Heart left ventricle (tissue), 16 donors: ENCODE measurements around the gene SLIT3. TPM values are rescaled to one million over a fixed set of nuclear protein-coding genes. Genes with fewer than 3 reads are reported as not detected.

Source experiments
- ATAC-seq, 4 donors: fragments of 200-7000 bp; cut with Tn5 transposase; one replicate each; pipeline ENCODE4 v1.9.1; 2020 to 2022; ENCODE audit warnings: moderate library complexity in 4 of 4, mild to moderate bottlenecking in 3 of 4, moderate number of reproducible peaks in 1 of 4
- DNase-seq, 5 donors: peaks; one replicate each; pipeline ENCODE4 v3.0.0-alpha.2; 2020
- H3K27ac ChIP-seq, 12 donors: fragments of 200-600 bp; sonication (generic) in 4 of 12; one replicate each; pipeline versions ENCODE4 v1.5.0 to v1.8.0; 2016 to 2022; ENCODE audit warnings: mild to moderate bottlenecking in 2 of 12
- H3K27me3 ChIP-seq, 9 donors: fragments of 200-600 bp; sonication (generic) in 2 of 9; one replicate each; pipeline versions ENCODE4 v1.5.1 to v1.8.0; 2016 to 2022; ENCODE audit warnings: mild to moderate bottlenecking in 3 of 9
- H3K36me3 ChIP-seq, 9 donors: fragments of 200-600 bp; sonication (generic) in 2 of 9; one replicate each; pipeline versions ENCODE4 v1.5.0 to v1.8.0; 2018 to 2022; ENCODE audit warnings: mild to moderate bottlenecking in 2 of 9
- H3K4me1 ChIP-seq, 12 donors: fragments of 200-600 bp; sonication (generic) in 4 of 12; one replicate each; pipeline versions ENCODE4 v1.5.0 to v1.8.0; 2016 to 2022; ENCODE audit warnings: mild to moderate bottlenecking in 3 of 12
- H3K4me3 ChIP-seq, 12 donors: fragments of 200-600 bp; sonication (generic) in 4 of 12; one replicate each; pipeline versions ENCODE4 v1.5.0 to v1.8.0; 2017 to 2022; ENCODE audit warnings: mild to moderate bottlenecking in 9 of 12, moderate library complexity in 4 of 12
- H3K9me3 ChIP-seq, 12 donors: fragments of 200-600 bp; sonication (generic) in 4 of 12; one replicate each; pipeline versions ENCODE4 v1.5.0 to v1.8.0; 2016 to 2022; ENCODE audit warnings: mild to moderate bottlenecking in 1 of 12
- POLR2A ChIP-seq, 2 donors: fragments of 450-650 bp; IDR thresholded peaks; one replicate each; pipeline ENCODE4 v1.6.1; 2017; ENCODE audit warnings: antibody characterized with exemption in 2 of 2, mild to moderate bottlenecking in 2 of 2, moderate library complexity in 2 of 2
- WGBS, 4 donors: extraction: QIAGEN DNeasy Blood & Tissue Kit in 2 of 4; methylation state at CpG; one replicate each; pipeline versions ENCODE4 v1.1.5 to v1.1.7; 2013 to 2018; 5-methylcytosine and 5-hydroxymethylcytosine counted together
- intact Hi-C, 10 donors: fragments of 100-400 bp; cut with DNase I; formaldehyde crosslinking; loops; one replicate each; pipeline versions ENCODE4 v1.11.1 to v1.14.2; 2022
- polyA plus RNA-seq, 2 donors: library from polyadenylated mRNA; stranded (reverse); fragments of 200-250 nt; gene quantifications; one replicate each; pipeline ENCODE4 v1.2.3, GENCODE V29; 2013
- total RNA-seq, 9 donors: library from RNA; depleted of rRNA in 2 of 9; stranded (reverse); fragments of >200 nt in 2 of 9; fragmentation: NEBNext Ultra II Directional in 3 of 9; extraction: Animal tissue kit (Norgen Biotek cat#: 25700) in 3 of 9; gene quantifications; one replicate each; pipeline versions ENCODE4 v1.1.0 to v1.2.4, GENCODE V29; 2016 to 2023
- TF ChIP-seq, protein P1 (sequence below), 12 donors: fragments of 200-600 bp; sonication (generic) in 4 of 12; IDR thresholded peaks; one replicate each; pipeline versions ENCODE4 v1.5.0 to v1.8.0; 2018 to 2022; ENCODE audit warnings: antibody characterized with exemption in 12 of 12, mild to moderate bottlenecking in 5 of 12
- donor health status: ischemic (EF 13 %, LVEDD 7.1; RV severe dilation, severe dysfunction).
- donor health status: healthy with polysubstance abuse.
- donor health status: DM: no; HTN: yes; CAD: no.
- donor health status: DM: no; HTN: no; CAD: no.
- donor health status: ischemic (EF 25% LVEDD 6.9; RV normal size, moderate dysfunction).
- donor health status: ischemic (EF 25% LVEDD 5.7; RV mildly dilated, moderate dysfunction).
- donor health status: healthy.
- donor health status: DM: yes; HTN: yes; CAD: no.
- donor health status: ischemic (EF 35%, LVEDD 5.7; RV mildly dilated, moderate dysfunction).
- donor health status: nonischemic (EF 11% LVEDD 7.7; RV severe dilation, severe dysfunction).
- donor health status: DM: yes; HTN: yes; CAD: no.
- donor health status: PGD.
- donor health status: ischemic (EF 29% LVEDD 5.4; RV normal size, mild dysfunction).
- donor health status: nonischemic (EF 23%, LVEDD 6.1; RV moderate dilation, normal function).

Gene SLIT3
- total and polyA plus RNA-seq, 11 donors = 2.3 to 40.3 (median 14.4) TPM

DNA sequence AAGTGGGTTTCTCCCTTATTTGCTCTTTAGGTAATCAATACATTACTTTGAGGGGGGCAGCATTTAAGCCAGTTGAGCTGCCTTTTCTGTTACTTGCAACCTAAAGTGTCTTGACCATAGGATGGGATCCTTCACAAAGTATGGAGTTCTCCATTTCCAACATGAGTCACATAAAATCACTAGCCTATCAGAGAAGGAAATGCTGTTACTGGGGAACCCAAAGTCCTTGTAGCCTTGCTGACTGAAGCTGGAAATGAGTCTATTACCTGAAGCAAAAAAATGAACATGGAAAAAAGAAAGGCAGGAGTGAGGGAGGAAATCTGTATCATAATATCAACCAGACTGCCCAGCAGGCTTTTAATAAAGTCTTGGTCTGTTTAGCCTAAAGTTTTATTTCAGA, 42.8 kb upstream of the SLIT3 start:
- Histone ChIP-seq H3K9me3 (no peaks in the 10 kb centered on the region), H3K27ac (no peak overlapping the region), H3K4me3 (no peak overlapping the region), H3K27me3 (peaks cover 0 to 16% (median 0%) of the 10 kb centered on the region in 9 donors), H3K4me1 (no peaks in the 10 kb centered on the region), H3K36me3 (no peaks in the 10 kb centered on the region)
- no peak for ATAC-seq
- intact Hi-C loops = no loop called here
- DNase-seq = no peak
- TF ChIP-seq, protein P1, sequence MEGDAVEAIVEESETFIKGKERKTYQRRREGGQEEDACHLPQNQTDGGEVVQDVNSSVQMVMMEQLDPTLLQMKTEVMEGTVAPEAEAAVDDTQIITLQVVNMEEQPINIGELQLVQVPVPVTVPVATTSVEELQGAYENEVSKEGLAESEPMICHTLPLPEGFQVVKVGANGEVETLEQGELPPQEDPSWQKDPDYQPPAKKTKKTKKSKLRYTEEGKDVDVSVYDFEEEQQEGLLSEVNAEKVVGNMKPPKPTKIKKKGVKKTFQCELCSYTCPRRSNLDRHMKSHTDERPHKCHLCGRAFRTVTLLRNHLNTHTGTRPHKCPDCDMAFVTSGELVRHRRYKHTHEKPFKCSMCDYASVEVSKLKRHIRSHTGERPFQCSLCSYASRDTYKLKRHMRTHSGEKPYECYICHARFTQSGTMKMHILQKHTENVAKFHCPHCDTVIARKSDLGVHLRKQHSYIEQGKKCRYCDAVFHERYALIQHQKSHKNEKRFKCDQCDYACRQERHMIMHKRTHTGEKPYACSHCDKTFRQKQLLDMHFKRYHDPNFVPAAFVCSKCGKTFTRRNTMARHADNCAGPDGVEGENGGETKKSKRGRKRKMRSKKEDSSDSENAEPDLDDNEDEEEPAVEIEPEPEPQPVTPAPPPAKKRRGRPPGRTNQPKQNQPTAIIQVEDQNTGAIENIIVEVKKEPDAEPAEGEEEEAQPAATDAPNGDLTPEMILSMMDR (IDR thresholded peaks at IDR 0.05) = no peak
- no peak for TF ChIP-seq POLR2A (IDR thresholded peaks at IDR 0.05)

DNA sequence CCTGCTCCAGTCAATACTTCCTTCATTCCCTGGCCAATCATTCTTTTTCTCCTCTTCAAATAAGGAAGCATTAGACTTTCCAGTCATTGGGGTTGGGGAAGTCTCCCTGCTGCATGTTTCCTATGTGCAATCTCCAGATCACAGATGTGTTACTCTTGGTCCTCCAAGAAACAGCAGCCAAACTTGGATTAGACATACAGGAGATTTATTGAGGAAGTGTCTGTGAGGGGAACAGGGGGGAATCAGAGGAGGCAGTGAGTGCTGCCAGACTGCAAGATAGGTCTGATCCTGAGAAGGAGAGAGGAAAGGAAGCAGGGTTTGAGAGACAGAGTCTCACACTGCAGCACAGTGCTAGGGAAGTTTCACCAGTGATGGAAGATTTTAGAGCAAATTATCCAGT, 40.6 kb upstream of the SLIT3 start:
- no peak for DNase-seq
- intact Hi-C loops = no loop called here
- no peak for ATAC-seq

DNA sequence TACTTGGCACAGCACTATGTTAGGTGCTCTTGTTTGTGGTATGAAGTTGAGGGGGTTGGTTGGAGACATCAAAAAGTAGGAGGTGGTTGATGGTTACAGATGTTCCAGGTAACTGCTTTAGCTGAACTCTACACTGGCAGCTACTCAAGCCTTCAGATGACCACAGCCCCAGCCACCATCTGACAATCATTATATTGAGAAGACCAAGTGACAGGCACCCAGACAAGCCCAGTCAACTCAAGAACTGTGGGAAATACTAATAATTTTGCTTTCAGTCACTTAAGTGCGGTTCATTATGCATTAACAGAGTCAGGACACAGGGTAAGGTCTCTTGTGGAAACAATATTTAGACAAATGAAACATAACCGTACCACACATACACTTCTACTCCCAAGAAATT, 38.9 kb upstream of the SLIT3 start:
- peaks cover 0 to 12% (median 0%) of the 10 kb centered on the region in 9 donors for H3K27me3 ChIP-seq
- H3K36me3 ChIP-seq = no peaks in the 10 kb centered on the region
- no peak for TF ChIP-seq POLR2A (IDR thresholded peaks at IDR 0.05)
- TF ChIP-seq, protein P1 (IDR thresholded peaks at IDR 0.05) = no peak
- DNase-seq = no peak
- ATAC-seq = no peak
- H3K4me3 ChIP-seq = no peak overlapping the region
- no peaks in the 10 kb centered on the region for H3K4me1 ChIP-seq
- intact Hi-C loops = no loop called here
- no peaks in the 10 kb centered on the region for H3K9me3 ChIP-seq
- 81 to 91% (median 87%) methylated on average over 2 of the region's 2 CpGs for WGBS, 4 donors
- H3K27ac ChIP-seq = no peak overlapping the region

More for the DNA sequence above, 40.6 kb upstream of the SLIT3 start:
- Histone ChIP-seq H3K9me3 (no peaks in the 10 kb centered on the region), H3K27ac (no peak overlapping the region), H3K4me1 (no peaks in the 10 kb centered on the region), H3K36me3 (no peaks in the 10 kb centered on the region), H3K27me3 (peaks cover 0 to 8% (median 0%) of the 10 kb centered on the region in 9 donors), H3K4me3 (no peak overlapping the region)
- TF ChIP-seq POLR2A (IDR thresholded peaks at IDR 0.05) = no peak
- TF ChIP-seq, protein P1 (IDR thresholded peaks at IDR 0.05) = no peak

DNA sequence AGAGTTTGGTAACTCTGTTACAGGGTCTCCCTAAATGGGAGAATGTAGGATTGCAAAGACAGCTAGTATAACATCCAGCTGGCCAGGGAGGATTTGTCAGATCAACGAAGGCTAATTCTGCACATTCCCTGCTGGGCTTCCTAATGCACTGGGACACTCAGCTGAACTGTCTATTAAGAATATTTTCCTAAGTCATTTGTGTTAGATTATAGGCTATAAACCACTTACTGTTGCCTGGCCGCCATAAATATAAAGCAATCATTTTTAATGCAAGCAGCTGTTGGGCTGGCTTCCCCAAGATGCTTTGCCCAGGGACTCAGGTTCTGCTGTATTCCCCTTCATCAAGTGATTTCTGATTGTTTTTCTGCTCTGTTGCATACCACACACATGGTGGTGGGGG, 35.3 kb upstream of the SLIT3 start:
- TF ChIP-seq, protein P1 (IDR thresholded peaks at IDR 0.05) = no peak
- TF ChIP-seq POLR2A (IDR thresholded peaks at IDR 0.05) = no peak
- H3K4me3 ChIP-seq = no peak overlapping the region
- no peak overlapping the region for H3K27ac ChIP-seq
- 61 to 69% (median 66%) methylated on average over 2 of the region's 2 CpGs for whole genome bisulfite sequencing, 4 donors
- ATAC-seq (no peak), DNase-seq (no peak)
- no peaks in the 10 kb centered on the region for H3K36me3 ChIP-seq
- intact Hi-C loops = no loop called here
- H3K27me3 ChIP-seq = peaks cover 0 to 12% (median 0%) of the 10 kb centered on the region in 9 donors
- no peaks in the 10 kb centered on the region for H3K4me1 ChIP-seq
- no peaks in the 10 kb centered on the region for H3K9me3 ChIP-seq
